Tibial nerve (tissue), 4 donors: ENCODE data around the gene MLXIPL. TPM values are rescaled to one million over a fixed set of nuclear protein-coding genes. Genes with fewer than 3 reads are reported as not detected.

Experiments
- DNase-seq, 2 donors: peaks; one replicate each; pipeline ENCODE4 v3.0.0-alpha.2; 2019; ENCODE audit warnings: low spot score in 2 of 2
- H3K27ac ChIP-seq, 4 donors: fragments of 200-600 bp; sonication (generic) in 3 of 4; one replicate each; pipeline ENCODE4 v1.5.1; 2017 to 2019; ENCODE audit warnings: mild to moderate bottlenecking in 1 of 4
- H3K27me3 ChIP-seq, 2 donors: fragments of 200-600 bp; sonication (generic) in 1 of 2; one replicate each; pipeline versions ENCODE4 v1.5.1 to v1.6.0; 2017 to 2019
- H3K36me3 ChIP-seq, 3 donors: fragments of 200-600 bp; sonication (generic); one replicate each; pipeline ENCODE4 v1.5.1; 2018 to 2019
- H3K4me1 ChIP-seq, 4 donors: fragments of 200-600 bp; sonication (generic) in 3 of 4; one replicate each; pipeline ENCODE4 v1.5.1; 2017 to 2019
- H3K4me3 ChIP-seq, 4 donors: fragments of 200-600 bp; sonication (generic) in 3 of 4; one replicate each; pipeline ENCODE4 v1.5.1; 2017 to 2019; ENCODE audit warnings: mild to moderate bottlenecking in 1 of 4, moderate library complexity in 1 of 4
- H3K9me3 ChIP-seq, 4 donors: fragments of 200-600 bp; sonication (generic) in 3 of 4; one replicate each; pipeline ENCODE4 v1.5.1; 2017 to 2019
- CTCF ChIP-seq, 5 experiments: fragments of 200-600 bp in 3 of 5; fragments of 450-650 bp in 2 of 5; sonication (generic) in 3 of 5; IDR thresholded peaks; one replicate each; pipeline ENCODE4 v1.5.1; 2016 to 2019; ENCODE audit warnings: antibody characterized with exemption in 5 of 5, mild to moderate bottlenecking in 3 of 5, moderate library complexity in 2 of 5
- EP300 ChIP-seq, 2 donors: sonication (generic); formaldehyde crosslinking; IDR thresholded peaks; one replicate each; pipeline ENCODE4 v1.6.1; 2017; ENCODE audit warnings: antibody characterized with exemption in 2 of 2, mild to moderate bottlenecking in 1 of 2
- POLR2A ChIP-seq, 2 donors: fragments of 450-650 bp; IDR thresholded peaks; one replicate each; pipeline ENCODE4 v1.6.1; 2017; ENCODE audit warnings: antibody characterized with exemption in 2 of 2, mild to moderate bottlenecking in 2 of 2, moderate library complexity in 2 of 2
- WGBS, 2 donors: methylation state at CpG; one replicate each; pipeline ENCODE4 v1.1.5; 2018; 5-methylcytosine and 5-hydroxymethylcytosine counted together
- total RNA-seq, 4 donors: library from RNA; depleted of rRNA; stranded (reverse); fragments of >200 nt; gene quantifications; one replicate each; pipeline ENCODE4 v1.1.0, GENCODE V29; 2016

MLXIPL gene
- total RNA-seq, 4 donors from 2014 or later = 16.2 to 83.5 (median 59.6) TPM

GRCh38 chr7:73573276-73573675 is 51.0 kb downstream of the MLXIPL start:
- H3K36me3 ChIP-seq = peaks cover 0 to 77% (median 20%) of the 10 kb centered on the region in 3 donors
- H3K4me1 ChIP-seq = peaks cover 0 to 29% (median 12%) of the 10 kb centered on the region in 4 donors
- DNase-seq = no peak
- no peaks in the 10 kb centered on the region for H3K9me3 ChIP-seq
- H3K4me3 ChIP-seq = no peak overlapping the region
- WGBS, 2 donors = 77 to 91% methylated on average over 5 to 9 of the region's 9 CpGs
- H3K27ac ChIP-seq = no peak overlapping the region
- no peak for TF ChIP-seq EP300 (IDR thresholded peaks at IDR 0.05)
- no peaks in the 10 kb centered on the region for H3K27me3 ChIP-seq

- H3K9me3 ChIP-seq = no peaks in the 10 kb centered on the region
- H3K36me3 ChIP-seq = peaks cover 0 to 77% (median 20%) of the 10 kb centered on the region in 3 donors
- TF ChIP-seq CTCF (IDR thresholded peaks at IDR 0.05) (no peak), EP300 (IDR thresholded peaks at IDR 0.05) (no peak), POLR2A (IDR thresholded peaks at IDR 0.05) (no peak)
- no peak overlapping the region for H3K4me3 ChIP-seq
- H3K27ac ChIP-seq = no peak overlapping the region
- no peak for DNase-seq
- H3K27me3 ChIP-seq = no peaks in the 10 kb centered on the region
- WGBS, 2 donors = 82 to 86% methylated on average over 6 of the region's 6 CpGs
- H3K4me1 ChIP-seq = peaks cover 0 to 29% (median 11%) of the 10 kb centered on the region in 4 donors
Observed at GRCh38 chr7:73572767-73573186, 51.5 kb downstream of the MLXIPL start.

DNA sequence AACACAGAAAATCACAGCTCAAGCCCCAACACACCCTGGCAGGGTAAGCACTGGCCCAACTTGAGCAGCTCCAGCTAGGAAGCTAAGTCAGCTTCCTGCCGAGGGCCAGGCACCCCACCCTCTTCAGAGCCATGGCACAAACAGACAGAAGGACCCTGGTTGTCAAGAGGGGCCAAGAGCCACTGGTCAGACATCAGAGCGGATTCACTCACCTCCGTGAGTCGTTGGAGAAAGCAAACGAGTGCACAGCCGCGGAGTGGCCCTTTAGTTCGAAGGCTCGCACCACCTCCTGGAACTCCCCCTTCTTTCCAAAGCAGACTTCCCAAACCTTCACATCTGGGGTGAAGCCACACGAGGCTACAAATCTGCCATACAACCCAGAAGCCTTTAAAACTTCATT is 53.3 kb downstream of the MLXIPL start:
- TF ChIP-seq CTCF (IDR thresholded peaks at IDR 0.05) = no peak
- TF ChIP-seq EP300 (IDR thresholded peaks at IDR 0.05) = no peak
- TF ChIP-seq POLR2A (IDR thresholded peaks at IDR 0.05) = no peak

DNA sequence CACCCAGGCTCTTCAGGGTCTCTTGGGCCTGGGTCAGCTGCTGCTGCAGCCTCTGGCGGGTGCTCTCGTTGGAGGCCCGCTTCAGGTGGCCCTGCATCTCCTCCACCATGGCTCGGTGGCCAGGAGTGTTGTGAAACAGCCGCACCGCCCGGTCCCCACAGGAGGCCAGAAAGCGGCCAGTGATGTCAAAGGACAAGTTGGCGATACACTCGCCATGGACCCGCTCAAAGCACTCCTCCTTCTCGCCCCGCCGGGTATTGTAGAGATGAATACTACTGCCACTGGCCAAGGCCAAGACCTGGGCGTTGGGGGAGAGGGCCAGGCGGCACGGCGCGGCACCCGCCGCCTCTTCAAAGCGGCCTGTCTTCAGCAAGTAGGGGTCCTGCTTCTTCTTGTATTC is 53.8 kb downstream of the MLXIPL start:
- no peaks in the 10 kb centered on the region for H3K27me3 ChIP-seq
- H3K36me3 ChIP-seq = peaks cover 0 to 70% (median 20%) of the 10 kb centered on the region in 3 donors
- TF ChIP-seq EP300 (IDR thresholded peaks at IDR 0.05) (no peak), POLR2A (IDR thresholded peaks at IDR 0.05) (no peak)
- 95 to 96% methylated on average over 22 of the region's 22 CpGs for WGBS, 2 donors
- H3K27ac ChIP-seq = no peak overlapping the region
- H3K4me1 ChIP-seq = peaks cover 0 to 8% (median 0%) of the 10 kb centered on the region in 4 donors
- no peak for DNase-seq
- no peaks in the 10 kb centered on the region for H3K9me3 ChIP-seq
- no peak overlapping the region for H3K4me3 ChIP-seq

More for the DNA sequence above, 53.3 kb downstream of the MLXIPL start:
- no peaks in the 10 kb centered on the region for H3K27me3 ChIP-seq
- peaks cover 0 to 74% (median 20%) of the 10 kb centered on the region in 3 donors for H3K36me3 ChIP-seq
- no peak overlapping the region for H3K4me3 ChIP-seq
- H3K27ac ChIP-seq = no peak overlapping the region
- no peak for DNase-seq
- peaks cover 0 to 12% (median 0%) of the 10 kb centered on the region in 4 donors for H3K4me1 ChIP-seq
- WGBS, 2 donors = 85 to 94% methylated on average over 10 of the region's 10 CpGs
- no peaks in the 10 kb centered on the region for H3K9me3 ChIP-seq

GRCh38 chr7:73569042-73569608 is 55.2 kb downstream of the MLXIPL start:
- 66 to 74% methylated on average over 5 of the region's 5 CpGs for WGBS, 2 donors

More at GRCh38 chr7:73569042-73569608, 55.2 kb downstream of the MLXIPL start:
- no peak for DNase-seq
- Histone ChIP-seq H3K4me1 (no peaks in the 10 kb centered on the region), H3K9me3 (no peaks in the 10 kb centered on the region), H3K27me3 (no peaks in the 10 kb centered on the region), H3K27ac (no peak overlapping the region), H3K36me3 (peaks cover 0 to 58% (median 19%) of the 10 kb centered on the region in 3 donors), H3K4me3 (no peak overlapping the region)
- no peak for TF ChIP-seq CTCF (IDR thresholded peaks at IDR 0.05)
- no peak for TF ChIP-seq EP300 (IDR thresholded peaks at IDR 0.05)
- no peak for TF ChIP-seq POLR2A (IDR thresholded peaks at IDR 0.05)
